ENCODE data around the gene PSIP1.
"Not testable (repeated sequence)": the region's sequence is repeated elsewhere in the genome, so short reads cannot be mapped to it uniquely, and the experiment has no call there.

The PSIP1 gene

GRCh38 chr9:15510789-15511575 is at the start of gene PSIP1:
TSS of gene PSIP1 (minus strand) at chr9:15510970. CDS start at chr9:15510188, 782 bp downstream.
- DNase-seq (ENCODE audit: low spot score), result peak; percentile 79

GRCh38 chr9:15553528-15553898 is 42.7 kb upstream of the PSIP1 start:
- no peak for DNase-seq (ENCODE audit: low spot score)

DNA sequence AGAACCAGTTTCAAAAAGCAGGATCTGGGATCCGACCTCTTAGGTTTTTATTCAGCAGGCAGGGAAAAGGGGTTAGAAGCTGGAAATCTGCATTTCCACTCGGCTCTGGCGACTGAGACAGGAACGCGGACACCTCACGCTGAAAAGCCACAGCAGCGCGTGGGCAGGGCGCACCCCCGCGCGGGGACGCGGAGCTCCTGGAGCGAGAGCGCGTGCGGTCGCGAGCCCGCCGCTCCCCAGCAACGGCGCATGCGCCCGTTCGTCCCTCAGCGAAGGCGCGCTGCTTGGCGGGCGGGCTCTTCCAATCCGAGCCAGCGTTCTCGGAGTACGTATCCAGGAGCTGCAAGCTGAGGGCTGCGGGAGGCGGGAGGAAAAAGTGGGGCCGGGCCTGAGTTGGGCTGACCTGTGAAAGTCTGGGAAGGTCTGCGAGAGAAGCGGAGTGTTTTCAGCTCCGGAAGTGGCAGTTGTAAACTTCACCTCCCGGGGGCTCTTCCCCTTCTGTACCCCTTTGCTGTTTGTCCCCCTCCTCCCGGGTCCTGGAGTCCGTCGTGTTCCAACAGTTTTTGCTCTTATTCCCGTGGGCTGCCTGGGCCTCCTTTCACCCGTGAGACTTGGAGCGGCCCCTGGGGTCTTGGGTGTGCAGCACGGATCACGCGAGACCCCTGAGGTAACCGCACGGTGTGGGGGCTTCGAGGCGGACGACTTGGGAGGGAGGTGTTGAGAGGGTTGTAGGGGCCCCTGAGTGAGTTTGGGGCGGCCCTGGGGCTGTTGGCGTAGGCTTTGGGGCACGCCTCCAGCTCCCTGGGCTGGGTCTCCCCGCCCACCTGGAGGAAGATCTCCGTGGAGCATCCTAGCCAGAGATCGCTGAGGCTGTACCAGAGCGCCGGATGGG is 42.1 kb upstream of the PSIP1 start, which contains the start of gene CCDC171:
CCDC171 (plus strand) TSS at position 408 of the 892 bp plus-strand sequence. CDS start 11,046 bp downstream, outside the sequence.
- peak; percentile 93 for DNase-seq (ENCODE audit: low spot score)

GRCh38 chr9:15549611-15550010 is 38.8 kb upstream of the PSIP1 start:
- no peak for DNase-seq (ENCODE audit: low spot score)

DNA sequence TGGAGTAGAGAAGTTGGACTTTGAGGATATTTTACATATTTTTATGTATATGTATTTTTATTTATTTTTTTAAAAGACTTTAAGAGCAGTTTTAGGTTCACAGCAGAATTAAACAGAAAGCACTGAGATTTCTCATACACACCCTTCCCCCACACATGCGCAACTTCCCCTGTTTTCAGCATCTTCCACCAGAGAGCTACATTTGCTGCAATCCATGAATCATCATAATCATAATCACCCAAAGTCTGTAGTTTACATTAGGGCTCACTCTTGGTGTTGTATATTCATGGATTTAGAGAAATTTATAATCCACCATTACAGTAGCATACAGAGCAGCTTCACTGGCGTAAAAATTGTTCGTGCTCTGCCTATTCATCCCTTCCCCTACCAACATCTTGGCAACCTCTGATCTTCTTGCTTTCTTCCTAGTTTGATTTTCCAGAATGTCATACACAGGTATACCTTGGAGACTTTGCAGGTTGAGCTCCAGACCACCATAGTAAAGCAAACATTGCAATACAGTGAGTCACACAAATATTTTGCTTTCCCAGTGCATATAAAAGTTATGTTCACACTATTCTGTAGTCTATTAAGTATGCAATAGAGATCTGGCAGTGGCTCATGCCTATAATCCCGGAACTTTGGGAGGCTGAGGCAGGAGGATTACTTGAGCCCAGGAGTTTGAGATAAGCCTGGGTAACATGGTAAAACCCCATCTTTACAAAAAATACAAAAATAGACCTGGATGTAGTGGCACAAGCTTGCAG is 32.5 kb upstream of the PSIP1 start:
- no peak for DNase-seq (ENCODE audit: low spot score)

- no peak for DNase-seq (ENCODE audit: low spot score)
These were observed 31.9 kb upstream of the PSIP1 start for GRCh38 chr9:15542624-15543023.

GRCh38 chr9:15541872-15542271 is 31.1 kb upstream of the PSIP1 start:
- no peak for DNase-seq (ENCODE audit: low spot score)

- no peak for DNase-seq (ENCODE audit: low spot score)
These were observed 20.6 kb upstream of the PSIP1 start for GRCh38 chr9:15531380-15531779.

DNA sequence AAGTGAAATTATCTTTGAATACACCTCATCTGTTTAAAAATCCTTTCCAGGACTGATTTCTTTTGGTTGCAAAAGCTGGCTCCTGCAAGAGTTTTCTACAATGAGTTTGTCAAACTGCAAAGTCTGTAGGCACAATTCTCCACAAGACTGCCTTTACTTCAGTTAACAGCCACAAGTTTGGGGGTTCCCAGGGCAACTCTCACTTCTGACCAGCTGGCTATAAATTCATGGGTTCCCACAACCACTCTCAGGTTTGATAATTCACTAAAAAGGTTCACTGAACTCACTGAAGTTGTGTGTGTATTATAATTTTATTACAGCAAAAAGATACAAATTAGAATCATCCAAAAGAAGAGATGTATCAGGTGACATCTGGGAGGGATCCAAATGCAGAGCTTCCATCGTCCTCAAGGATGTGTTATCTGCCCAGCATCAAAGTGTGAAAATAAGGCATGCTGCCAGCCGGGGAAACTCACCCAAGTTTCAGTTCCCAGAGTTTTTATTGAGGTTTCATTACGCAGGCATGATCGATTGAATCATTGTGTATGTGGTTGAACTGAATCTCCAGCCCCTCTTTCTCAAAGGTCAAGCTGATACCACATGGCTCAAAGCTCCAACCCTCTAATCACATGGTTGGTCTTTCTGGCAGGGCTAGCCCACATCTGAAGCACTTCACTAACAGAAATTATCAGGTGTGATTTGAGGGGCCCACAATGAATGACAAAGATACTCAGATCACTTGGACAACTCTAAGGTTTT is 19.0 kb upstream of the PSIP1 start:
- no peak for DNase-seq (ENCODE audit: low spot score)

DNA sequence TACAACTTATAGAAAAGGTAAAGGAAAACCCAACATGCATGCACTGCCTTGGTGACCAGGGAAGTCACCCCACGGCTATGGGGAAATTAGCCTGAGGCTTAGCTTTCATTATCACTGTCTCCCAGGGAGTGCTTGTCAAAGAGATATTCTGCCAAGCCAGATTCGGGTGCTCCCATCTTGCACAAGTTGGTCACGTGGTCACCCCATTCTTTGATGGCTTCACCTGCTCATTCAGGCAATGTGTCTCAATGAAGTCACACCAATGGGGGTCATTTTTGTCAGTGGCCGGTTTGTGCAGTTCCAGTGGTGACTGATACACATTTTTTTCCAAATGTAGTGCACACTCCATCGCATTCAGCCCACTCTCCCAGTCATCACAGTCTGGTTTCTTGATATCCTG is 16.3 kb upstream of the PSIP1 start:
- DNase-seq (ENCODE audit: low spot score), result not testable (repeated sequence)

DNA sequence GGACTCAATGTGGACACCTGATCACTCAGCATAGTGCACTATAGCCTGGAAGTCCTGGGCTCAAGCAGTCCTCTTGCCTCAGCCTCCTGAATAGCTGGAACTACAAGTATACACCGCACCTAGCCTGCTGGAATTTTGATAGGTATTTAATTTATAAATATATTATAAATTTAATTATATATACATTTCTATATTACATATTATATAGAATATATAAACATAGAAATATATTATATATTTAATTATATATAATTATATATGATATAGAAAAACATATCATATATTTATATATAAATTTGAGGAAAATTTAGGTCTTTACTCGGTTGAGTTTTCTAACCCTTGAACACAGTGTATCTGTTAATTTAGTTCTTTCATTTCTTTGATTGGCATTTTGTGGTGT is 15.2 kb upstream of the PSIP1 start:
- no peak for DNase-seq (ENCODE audit: low spot score)

- no peak for DNase-seq (ENCODE audit: low spot score)
These were observed 14.2 kb upstream of the PSIP1 start for GRCh38 chr9:15524845-15525455.

- DNase-seq (ENCODE audit: low spot score), result no peak
These were observed 11.5 kb upstream of the PSIP1 start for GRCh38 chr9:15522130-15522755.

GRCh38 chr9:15521254-15521653 is 10.5 kb upstream of the PSIP1 start:
- no peak for DNase-seq (ENCODE audit: low spot score)

DNA sequence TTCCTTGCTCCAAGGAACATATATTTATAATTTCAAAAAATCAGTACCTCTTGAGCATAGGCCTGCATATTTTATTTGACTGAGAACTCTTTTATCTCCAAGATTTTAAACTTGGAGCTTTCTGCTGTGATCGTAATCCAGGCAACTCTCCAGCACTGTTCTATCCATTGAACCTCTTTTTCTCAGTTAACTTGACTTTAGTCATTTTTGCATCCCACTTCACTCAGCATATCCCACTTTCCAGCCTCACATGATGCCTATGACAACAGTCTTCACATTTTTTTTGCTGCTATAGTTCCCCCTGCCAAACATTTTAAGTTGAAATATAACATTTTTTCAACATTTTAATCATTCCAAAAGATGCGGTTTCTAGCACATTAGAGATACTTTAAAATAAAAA is 9.1 kb upstream of the PSIP1 start:
- no peak for DNase-seq (ENCODE audit: low spot score)

GRCh38 chr9:15513335-15513734 is 2.6 kb upstream of the PSIP1 start:
- DNase-seq (ENCODE audit: low spot score), result no peak

DNA sequence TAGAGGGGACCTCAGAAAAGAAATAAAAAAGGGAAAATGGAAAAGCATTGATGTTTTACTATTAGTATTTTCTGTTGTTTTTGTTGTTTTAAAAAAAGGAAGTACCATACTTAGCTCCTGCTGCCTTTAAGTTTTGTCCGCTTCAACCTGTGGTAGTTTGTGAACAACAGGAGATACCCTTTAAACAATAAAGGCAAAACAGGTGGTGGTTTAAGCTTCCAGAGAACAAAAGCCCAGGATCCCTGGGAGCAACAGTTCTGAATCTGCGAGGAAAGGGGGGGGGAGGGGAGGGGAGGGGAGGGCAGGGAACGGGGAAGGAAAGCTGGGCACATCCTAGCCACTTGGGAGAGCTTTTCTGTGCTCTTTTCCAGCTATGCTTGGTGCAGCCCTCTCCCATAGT is 2.1 kb upstream of the PSIP1 start:
- no peak for DNase-seq (ENCODE audit: low spot score)

DNA sequence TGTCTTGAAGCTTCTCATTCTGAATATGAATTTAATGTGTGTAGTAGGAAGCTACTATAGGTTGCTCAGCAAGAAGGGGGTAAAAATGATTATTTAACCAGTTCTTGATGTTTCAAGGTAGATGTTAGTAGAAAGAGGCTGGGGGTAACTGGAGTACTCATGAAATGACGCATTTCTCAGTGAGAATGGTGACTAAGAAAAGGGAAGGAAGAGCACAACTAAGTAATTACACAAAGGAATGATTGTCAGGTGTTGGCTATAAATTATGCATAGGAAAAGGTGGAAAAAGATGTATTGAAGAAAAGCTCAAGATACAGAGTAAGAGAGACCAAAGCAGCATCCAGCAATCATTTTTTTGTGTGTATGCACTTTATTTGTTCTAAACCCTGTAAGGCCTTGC is 1.4 kb upstream of the PSIP1 start:
- DNase-seq (ENCODE audit: low spot score), result no peak

DNA sequence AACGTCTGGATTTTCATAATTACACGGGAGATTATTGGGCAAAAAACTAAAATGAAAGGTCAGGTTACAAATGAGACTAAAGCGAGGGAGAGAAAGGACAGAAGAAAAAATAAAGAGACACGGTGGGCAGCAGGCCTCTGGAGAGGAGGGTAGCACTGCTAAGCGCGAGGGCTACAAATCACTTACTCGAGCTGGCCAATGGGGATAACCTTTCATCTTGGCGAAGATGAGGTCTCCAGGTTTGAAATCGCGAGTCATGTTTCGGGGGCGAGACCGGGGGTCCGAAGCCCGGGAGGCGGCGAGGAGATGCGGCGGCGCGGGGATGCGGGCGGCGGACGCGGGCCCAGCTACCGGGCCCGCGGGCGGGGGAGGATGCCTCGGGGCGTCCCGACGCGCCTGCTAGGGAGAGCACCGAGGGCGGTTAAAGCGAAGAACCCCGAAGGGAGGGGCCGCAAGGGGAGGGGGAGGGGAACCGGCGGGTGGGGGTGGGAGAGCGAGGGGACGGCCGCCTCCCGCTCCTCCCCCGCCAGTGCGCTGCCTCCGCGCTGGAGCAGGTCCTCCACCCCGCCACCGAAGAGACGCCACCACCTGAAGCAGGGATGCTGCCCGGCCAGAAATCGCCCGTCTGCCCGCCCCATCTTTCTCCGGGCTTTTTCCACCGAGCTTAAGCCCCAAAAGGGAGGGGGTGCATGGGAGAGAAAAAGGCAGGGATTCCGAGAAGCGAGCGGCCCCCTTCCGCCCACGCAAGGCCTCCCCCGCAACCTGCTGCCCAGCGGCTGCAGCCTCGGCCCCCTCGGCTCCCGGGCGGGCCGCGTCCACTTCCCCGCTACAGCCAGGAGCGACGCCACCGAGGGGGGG is 610 bp downstream of the PSIP1 start:
- no peak for DNase-seq (ENCODE audit: low spot score)

DNA sequence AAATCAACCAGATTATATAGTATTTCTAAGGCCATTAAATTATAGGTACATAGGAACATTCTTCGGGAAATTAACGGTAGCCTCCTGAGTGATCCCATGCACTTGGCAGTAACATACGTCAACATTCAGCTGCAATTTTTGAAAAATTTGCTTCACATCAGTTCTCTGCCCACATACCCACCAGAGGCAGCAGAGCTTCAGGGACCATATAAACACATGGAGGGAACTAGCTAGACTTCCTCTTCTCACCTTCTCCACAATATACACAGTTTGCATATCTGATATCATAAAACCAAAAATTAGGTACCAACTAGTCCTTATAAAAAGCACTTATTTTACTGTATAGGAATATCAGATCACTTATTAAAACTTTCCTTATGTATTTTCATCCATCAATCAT is 4.8 kb downstream of the PSIP1 start:
- DNase-seq (ENCODE audit: low spot score), result no peak
